Activated T-cell treated with anti-CD3 and anti-CD28 coated beads for 1 hour (primary cell): ENCODE measurements around the gene SPINT2.
"Not testable (repeated sequence)": the region's sequence is repeated elsewhere in the genome, so short reads cannot be mapped to it uniquely, and the experiment has no call there.

Experiments used
- DNase-seq: peaks from one replicate; pipeline ENCODE4 v3.0.0-alpha.2; 2020; ENCODE audit warnings: low read depth

Gene SPINT2

DNA sequence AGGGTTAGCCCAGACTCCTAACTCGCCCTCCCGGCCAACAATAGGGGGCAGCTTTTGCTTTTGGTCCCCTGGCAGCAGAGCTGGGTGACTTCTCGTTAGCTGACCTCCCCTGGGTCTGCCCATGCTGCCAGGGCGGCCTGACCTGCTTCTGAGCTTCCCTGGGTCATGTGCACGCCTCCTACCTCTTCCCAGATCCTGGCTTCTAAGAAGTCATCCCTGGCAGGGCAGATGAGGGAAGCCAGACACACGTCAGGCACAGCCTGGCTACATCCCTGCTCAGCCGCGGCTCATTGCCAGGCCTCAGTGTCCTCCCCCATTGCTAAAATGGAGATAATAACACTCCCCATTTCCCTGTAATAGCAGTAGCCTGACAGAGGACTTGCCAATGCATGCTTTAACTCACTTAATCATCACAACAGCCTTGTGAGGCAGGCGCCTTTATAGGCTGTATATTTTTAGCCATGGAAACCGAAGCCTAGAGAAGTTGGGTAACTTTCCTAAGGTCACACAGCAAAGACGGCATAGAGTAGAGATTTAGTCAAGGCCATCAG lies 57.3 kb downstream of the SPINT2 start:
- DNase-seq = no peak

DNA sequence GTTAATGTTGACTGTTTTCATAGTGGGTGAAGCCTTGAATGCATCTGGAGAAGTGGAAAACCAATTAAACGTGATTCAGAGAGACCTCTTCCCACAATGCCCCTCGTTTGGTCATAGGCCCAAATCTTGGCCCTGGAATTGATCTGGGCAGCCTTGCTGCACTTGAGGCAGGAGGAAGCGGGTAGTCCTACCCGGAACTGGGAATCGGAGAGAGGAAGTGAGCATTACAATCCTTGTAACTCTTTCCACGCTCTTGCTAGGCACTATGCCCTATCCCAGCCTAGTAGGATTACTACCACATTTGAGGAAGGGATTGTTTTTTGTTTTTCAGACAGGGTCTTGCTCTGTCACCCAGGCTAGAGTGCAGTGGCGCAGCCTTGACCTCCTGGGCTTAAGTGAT lies 58.9 kb downstream of the SPINT2 start:
- DNase-seq = no peak

DNA sequence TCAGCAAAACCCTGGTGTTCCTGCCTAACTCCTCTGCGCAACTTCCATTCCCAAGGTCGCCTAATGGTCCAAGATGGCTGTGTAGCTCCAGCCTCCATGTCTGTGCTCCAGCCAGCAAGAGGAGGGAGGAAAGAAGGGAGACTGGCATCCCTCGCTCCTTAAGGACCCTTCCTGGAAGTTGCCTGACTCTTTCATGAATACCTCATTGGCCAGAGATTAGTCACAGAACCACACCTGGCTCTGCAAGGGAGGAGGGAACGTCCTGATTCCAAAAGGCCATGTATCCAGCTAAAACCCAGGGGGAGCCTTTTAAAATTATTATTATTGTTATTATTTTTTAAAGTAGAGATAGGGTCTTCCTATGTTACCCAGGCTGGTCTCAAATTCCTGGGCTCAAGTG lies 60.1 kb downstream of the SPINT2 start:
- no peak for DNase-seq

DNA sequence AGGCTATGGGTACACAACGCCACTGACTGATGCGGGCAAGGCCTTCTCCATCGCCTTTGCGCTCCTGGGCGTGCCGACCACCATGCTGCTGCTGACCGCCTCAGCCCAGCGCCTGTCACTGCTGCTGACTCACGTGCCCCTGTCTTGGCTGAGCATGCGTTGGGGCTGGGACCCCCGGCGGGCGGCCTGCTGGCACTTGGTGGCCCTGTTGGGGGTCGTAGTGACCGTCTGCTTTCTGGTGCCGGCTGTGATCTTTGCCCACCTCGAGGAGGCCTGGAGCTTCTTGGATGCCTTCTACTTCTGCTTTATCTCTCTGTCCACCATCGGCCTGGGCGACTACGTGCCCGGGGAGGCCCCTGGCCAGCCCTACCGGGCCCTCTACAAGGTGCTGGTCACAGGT lies 62.2 kb downstream of the SPINT2 start:
- no peak for DNase-seq

DNA sequence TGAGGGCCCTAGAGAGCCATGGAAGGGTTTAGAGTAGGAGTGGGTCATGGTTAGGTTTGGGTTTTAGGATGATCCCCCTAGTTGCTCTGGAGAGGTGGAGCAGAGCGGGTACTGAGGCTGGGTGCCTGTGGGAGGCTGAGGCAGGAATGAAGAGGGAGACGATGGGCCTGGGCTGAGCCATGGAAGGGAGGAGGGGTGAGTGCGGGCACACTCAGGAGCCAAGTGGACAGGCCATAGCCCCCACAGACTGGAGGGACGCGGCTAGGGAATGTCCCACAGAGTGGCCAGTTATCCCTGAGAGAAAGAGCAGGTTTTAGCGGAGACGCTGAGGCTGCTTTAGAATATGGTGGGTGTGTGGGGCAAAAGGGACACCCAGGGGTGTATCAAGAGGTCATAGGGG lies 65.3 kb downstream of the SPINT2 start:
- DNase-seq = no peak

- no peak for DNase-seq
Observed at GRCh38 chr19:38331728-38332127, 67.4 kb downstream of the SPINT2 start.

DNA sequence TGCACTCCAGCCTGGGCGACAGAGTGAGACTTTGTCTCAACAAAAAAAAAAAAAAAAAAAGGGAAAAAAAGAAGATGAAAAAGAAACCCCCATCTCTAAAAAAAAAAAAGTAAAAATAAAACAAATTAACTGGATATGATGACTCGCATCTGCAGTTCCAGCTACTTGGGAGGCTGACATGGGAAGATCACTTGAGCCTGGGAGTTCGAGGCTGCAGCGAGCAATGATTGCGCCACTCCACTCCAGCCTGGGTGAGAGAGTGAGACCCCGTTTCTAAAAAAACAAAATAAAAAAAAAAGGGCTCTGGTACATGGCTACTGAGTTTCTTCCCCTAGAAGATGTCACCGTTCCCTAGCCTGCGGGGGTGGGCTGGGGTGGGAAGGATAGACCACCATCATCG lies 68.9 kb downstream of the SPINT2 start:
- DNase-seq = no peak

DNA sequence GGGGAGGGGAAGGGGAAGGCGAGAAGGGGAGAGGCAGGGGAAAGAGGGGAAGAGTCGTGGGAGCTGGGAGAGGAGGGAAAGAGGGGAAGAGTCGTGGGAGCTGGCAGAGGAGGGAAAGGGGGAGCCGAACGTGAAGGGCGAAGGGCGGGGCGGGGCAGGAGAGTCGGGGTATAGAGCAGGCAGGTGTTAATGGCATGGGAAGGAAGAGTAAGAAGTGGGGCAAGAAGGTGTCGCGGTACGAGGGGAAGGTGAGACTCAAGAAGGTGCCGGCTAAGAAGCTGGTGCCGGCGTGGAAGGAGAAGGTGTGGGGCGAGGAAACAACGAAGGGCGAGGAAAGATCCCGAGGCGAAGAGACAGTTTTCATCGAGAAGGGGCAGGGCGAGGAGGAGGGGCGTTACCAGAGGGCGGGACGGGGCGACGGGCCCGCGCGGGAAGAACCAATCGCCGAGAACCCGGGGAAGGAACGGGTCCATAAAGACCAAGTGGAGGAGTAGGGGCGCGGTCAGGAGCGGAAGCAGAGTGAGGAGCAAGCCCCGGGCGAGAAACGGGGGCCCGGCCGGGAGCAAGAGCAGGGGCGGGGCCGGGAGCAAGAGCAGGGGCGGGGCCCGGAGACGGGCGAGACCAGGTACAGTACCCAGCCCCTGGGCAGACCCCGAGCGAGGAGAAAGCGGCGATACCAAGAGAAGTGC lies 71.7 kb downstream of the SPINT2 start:
- DNase-seq = peak; percentile 94

- peak; percentile 90 for DNase-seq
Observed at GRCh38 chr19:38336638-38337359, 72.4 kb downstream of the SPINT2 start.

- DNase-seq = no peak
Observed at GRCh38 chr19:38337360-38337653, 72.9 kb downstream of the SPINT2 start.

GRCh38 chr19:38339011-38339410 lies 74.6 kb downstream of the SPINT2 start:
- not testable (repeated sequence) for DNase-seq

- no peak for DNase-seq
Observed at GRCh38 chr19:38340927-38341326, 76.6 kb downstream of the SPINT2 start.
